ENCODE data around the gene DDX60. TPM values are rescaled to one million over a fixed set of nuclear protein-coding genes. Genes with fewer than 3 reads are reported as not detected.

Gene DDX60
- total and polyA plus RNA-seq, 12 donors = 2.8 to 26.2 (median 12.0) TPM

- no peak overlapping the region for H3K4me3 ChIP-seq
- H3K9me3 ChIP-seq (replicated peaks in 1 of 3) = no peaks in the 10 kb centered on the region
- H3K27ac ChIP-seq = no peak overlapping the region
- 92 to 97% (median 94%) methylated on average over 5 of the region's 5 CpGs for WGBS, 4 donors
- DNase-seq = no peak
- no peaks in the 10 kb centered on the region for H3K4me1 ChIP-seq (replicated peaks in 1 of 2)
- TF ChIP-seq, protein P1, sequence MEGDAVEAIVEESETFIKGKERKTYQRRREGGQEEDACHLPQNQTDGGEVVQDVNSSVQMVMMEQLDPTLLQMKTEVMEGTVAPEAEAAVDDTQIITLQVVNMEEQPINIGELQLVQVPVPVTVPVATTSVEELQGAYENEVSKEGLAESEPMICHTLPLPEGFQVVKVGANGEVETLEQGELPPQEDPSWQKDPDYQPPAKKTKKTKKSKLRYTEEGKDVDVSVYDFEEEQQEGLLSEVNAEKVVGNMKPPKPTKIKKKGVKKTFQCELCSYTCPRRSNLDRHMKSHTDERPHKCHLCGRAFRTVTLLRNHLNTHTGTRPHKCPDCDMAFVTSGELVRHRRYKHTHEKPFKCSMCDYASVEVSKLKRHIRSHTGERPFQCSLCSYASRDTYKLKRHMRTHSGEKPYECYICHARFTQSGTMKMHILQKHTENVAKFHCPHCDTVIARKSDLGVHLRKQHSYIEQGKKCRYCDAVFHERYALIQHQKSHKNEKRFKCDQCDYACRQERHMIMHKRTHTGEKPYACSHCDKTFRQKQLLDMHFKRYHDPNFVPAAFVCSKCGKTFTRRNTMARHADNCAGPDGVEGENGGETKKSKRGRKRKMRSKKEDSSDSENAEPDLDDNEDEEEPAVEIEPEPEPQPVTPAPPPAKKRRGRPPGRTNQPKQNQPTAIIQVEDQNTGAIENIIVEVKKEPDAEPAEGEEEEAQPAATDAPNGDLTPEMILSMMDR (IDR thresholded peaks at IDR 0.05) = no peak
- TF ChIP-seq POLR2A (IDR thresholded peaks at IDR 0.05) = no peak
- intact Hi-C loops (cut with DNase I) = no loop called here
- H3K36me3 ChIP-seq (replicated peaks in 1 of 2) = no peaks in the 10 kb centered on the region
- no peaks in the 10 kb centered on the region for H3K27me3 ChIP-seq
Measured at GRCh38 chr4:168177546-168178149, 140.9 kb downstream of the DDX60 start.

DNA sequence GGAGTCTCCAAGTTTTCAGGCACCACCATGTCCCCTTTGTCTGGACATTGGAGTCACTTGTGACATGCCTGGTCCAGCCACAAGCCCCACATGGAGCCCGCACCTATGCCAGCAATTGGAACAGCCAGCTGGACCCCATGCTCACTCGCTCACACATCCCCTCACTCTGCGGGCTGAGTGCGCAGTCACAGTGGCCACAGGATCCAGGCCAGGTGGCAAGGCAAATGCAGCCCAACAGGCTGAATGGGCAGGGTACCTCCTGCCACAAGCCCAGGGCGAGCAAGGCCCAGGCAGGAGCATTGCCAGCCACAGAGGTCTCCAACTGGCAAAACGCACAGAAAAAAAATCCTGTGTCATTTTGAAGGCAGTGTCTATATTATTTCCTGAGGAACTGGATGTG is 144.2 kb downstream of the DDX60 start:
- no peaks in the 10 kb centered on the region for H3K4me1 ChIP-seq (replicated peaks in 1 of 2)
- intact Hi-C loops (cut with DNase I) = no loop called here
- H3K27me3 ChIP-seq = no peaks in the 10 kb centered on the region
- no peak for TF ChIP-seq POLR2A (IDR thresholded peaks at IDR 0.05)
- TF ChIP-seq, protein P1 (IDR thresholded peaks at IDR 0.05) = no peak
- H3K9me3 ChIP-seq (replicated peaks in 1 of 3) = no peaks in the 10 kb centered on the region
- no peak overlapping the region for H3K27ac ChIP-seq
- H3K36me3 ChIP-seq (replicated peaks in 1 of 2) = no peaks in the 10 kb centered on the region
- no peak for DNase-seq
- no peak overlapping the region for H3K4me3 ChIP-seq
- 82 to 90% (median 87%) methylated on average over 2 to 6 of the region's 6 CpGs for WGBS, 4 donors

GRCh38 chr4:168167714-168168284 is 150.8 kb downstream of the DDX60 start:
- H3K4me3 ChIP-seq = no peak overlapping the region
- H3K4me1 ChIP-seq (replicated peaks in 1 of 2) = no peaks in the 10 kb centered on the region
- no peak overlapping the region for H3K27ac ChIP-seq
- no peak for DNase-seq
- TF ChIP-seq, protein P1 (IDR thresholded peaks at IDR 0.05) = no peak
- TF ChIP-seq POLR2A (IDR thresholded peaks at IDR 0.05) = no peak
- no peaks in the 10 kb centered on the region for H3K36me3 ChIP-seq (replicated peaks in 1 of 2)
- 77 to 88% (median 83%) methylated on average over 6 of the region's 6 CpGs for WGBS, 4 donors
- no peaks in the 10 kb centered on the region for H3K27me3 ChIP-seq
- no peaks in the 10 kb centered on the region for H3K9me3 ChIP-seq (replicated peaks in 1 of 3)
- intact Hi-C loops (cut with DNase I) = no loop called here

Other genes starting within 250 kb of the DDX60 start
- gene ANXA10, start 226.2 kb downstream of the DDX60 start, total RNA-seq = under 1 TPM in 1 of 9 donors, not detected in 8; 0.17 TPM
- not detected for gene ANXA10, start 226.2 kb downstream of the DDX60 start, polyA plus RNA-seq
- gene DDX60L, start 161.7 kb upstream of the DDX60 start, total RNA-seq = 10 to 100 TPM in 7 of 9 donors, 1 to 10 TPM in 2; 6.7 to 27.6 (median 14.0) TPM
- gene DDX60L, start 161.7 kb upstream of the DDX60 start, polyA plus RNA-seq = 10 to 100 TPM in 2 of 3 donors, 1 to 10 TPM in 1; 6.2 to 24.6 (median 10.8) TPM
- gene PALLD, start 178.3 kb upstream of the DDX60 start, total RNA-seq = 100 to 1,000 TPM in 3 of 9 donors, 10 to 100 TPM in 6; 31.2 to 203 (median 91.3) TPM
- gene PALLD, start 178.3 kb upstream of the DDX60 start, polyA plus RNA-seq = 100 to 1,000 TPM in 1 of 3 donors, 10 to 100 TPM in 2; 30.3 to 133 (median 43.0) TPM